ENCODE results near the gene SMAD6.

- TF ChIP-seq CTCF (IDR thresholded peaks at IDR 0.05) (no peak), POLR2A (IDR thresholded peaks at IDR 0.05) (no peak)
Measured at GRCh38 chr15:66692391-66692790, 9.6 kb upstream of the SMAD6 start.

Data from prostate gland (tissue), 2 donors.